HK-2 (cell line): Measurements from ENCODE around the gene MAPT.

Experiments
- DNase-seq: peaks from one replicate; pipeline ENCODE4 v3.0.0-alpha.2; 2018; ENCODE audit not compliant: unreplicated experiment

The MAPT gene

DNA sequence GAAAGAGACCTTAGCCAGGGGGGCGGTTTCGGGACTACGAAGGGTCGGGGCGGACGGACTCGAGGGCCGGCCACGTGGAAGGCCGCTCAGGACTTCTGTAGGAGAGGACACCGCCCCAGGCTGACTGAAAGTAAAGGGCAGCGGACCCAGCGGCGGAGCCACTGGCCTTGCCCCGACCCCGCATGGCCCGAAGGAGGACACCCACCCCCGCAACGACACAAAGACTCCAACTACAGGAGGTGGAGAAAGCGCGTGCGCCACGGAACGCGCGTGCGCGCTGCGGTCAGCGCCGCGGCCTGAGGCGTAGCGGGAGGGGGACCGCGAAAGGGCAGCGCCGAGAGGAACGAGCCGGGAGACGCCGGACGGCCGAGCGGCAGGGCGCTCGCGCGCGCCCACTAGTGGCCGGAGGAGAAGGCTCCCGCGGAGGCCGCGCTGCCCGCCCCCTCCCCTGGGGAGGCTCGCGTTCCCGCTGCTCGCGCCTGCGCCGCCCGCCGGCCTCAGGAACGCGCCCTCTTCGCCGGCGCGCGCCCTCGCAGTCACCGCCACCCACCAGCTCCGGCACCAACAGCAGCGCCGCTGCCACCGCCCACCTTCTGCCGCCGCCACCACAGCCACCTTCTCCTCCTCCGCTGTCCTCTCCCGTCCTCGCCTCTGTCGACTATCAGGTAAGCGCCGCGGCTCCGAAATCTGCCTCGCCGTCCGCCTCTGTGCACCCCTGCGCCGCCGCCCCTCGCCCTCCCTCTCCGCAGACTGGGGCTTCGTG, at the start of gene MAPT:
Gene MAPT (plus strand): TSS at position 533 of the 763 bp plus-strand sequence. CDS start 67,784 bp downstream, outside the sequence.
- peak; percentile 95 for DNase-seq

DNA sequence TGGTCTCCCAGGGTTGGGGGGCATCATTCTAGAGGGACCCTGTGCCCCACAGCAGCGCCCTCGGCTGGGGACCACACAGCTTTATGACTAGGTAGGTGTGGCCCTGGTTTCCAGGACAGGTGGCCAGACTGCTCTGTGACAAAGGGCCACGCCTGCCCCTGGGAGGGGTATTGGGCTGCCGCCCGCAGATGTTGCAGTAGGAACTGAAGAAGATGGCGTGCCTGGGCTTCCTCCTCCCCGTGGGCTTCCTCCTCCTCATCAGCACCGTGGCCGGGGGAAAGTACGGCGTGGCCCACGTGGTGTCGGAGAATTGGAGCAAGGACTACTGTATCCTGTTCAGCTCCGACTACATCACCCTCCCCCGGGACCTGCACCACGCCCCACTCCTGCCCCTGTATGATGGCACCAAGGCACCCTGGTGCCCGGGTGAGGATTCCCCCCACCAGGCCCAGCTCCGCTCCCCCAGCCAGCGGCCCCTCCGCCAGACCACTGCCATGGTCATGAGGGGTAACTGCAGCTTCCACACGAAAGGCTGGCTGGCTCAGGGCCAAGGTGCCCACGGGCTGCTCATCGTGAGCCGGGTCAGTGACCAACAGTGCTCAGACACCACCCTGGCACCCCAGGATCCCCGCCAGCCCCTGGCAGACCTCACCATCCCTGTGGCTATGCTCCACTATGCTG, 49.5 kb upstream of the MAPT start, which contains the start of gene SPPL2C:
Gene SPPL2C (plus strand): TSS at position 187 of the 681 bp plus-strand sequence. CDS start 26 bp downstream, at position 213.
- DNase-seq: no peak

DNA sequence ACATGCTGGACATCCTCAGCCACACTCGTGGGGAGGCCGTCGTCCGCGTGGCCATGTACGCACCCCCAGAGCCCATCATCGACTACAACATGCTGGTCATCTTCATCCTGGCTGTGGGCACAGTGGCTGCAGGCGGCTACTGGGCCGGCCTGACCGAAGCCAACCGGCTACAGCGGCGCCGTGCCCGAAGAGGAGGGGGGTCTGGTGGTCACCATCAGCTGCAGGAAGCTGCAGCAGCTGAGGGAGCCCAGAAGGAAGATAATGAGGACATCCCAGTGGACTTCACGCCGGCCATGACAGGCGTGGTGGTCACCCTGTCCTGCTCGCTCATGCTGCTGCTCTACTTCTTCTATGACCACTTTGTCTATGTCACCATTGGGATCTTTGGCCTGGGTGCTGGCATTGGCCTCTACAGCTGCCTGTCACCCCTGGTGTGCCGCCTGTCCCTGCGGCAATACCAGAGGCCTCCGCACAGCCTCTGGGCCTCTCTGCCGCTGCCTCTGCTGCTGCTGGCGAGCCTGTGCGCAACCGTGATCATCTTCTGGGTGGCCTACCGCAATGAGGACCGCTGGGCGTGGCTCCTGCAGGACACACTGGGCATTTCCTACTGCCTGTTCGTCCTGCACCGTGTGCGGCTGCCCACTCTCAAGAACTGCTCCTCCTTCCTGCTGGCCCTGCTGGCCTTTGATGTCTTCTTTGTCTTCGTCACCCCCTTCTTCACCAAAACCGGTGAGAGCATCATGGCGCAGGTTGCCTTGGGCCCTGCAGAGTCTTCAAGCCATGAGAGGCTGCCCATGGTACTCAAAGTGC, 48.8 kb upstream of the MAPT start:
- no peak for DNase-seq

DNA sequence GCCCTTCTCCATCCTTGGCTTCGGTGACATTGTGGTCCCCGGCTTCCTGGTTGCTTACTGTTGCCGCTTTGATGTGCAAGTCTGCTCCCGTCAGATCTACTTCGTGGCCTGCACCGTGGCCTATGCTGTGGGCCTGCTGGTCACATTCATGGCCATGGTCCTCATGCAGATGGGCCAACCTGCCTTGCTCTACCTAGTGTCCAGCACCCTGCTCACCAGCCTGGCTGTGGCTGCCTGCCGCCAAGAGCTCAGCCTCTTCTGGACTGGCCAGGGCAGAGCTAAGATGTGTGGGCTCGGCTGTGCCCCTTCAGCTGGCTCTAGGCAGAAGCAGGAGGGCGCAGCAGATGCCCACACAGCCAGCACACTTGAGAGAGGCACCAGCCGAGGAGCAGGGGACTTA, 48.1 kb upstream of the MAPT start:
- no peak for DNase-seq

DNA sequence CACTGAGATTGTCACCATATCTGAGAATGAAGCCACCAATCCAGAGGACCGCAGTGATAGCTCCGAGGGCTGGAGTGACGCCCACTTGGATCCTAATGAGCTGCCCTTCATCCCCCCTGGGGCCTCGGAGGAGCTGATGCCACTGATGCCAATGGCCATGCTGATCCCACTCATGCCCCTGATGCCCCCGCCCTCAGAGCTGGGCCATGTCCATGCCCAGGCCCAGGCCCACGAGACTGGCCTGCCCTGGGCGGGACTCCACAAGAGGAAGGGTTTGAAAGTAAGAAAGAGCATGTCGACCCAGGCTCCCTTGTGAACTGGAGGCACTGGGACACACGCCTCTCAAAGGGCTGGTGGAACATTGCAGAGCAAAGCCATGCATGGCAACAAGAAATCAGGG, 47.7 kb upstream of the MAPT start:
- DNase-seq: no peak

DNA sequence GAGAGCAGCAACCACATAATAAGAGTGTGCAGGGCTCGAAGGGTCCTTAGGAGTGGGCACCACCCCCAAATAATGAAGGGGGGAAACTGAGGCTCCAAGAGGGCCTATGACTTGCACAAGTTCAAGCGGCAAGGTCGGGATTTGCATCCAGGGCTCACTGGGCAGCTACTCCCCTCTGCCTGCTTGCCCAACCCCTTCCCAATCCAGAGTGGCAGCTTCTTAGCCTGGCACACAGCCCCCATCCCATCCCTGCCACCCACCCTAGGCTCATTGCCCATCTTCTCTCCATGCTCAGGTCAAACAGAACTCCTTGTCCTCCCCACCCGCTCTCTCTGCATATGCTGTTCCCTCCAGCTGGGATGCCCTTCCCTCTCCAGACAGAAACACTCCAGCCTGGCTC, 47.3 kb upstream of the MAPT start:
- DNase-seq: no peak

DNA sequence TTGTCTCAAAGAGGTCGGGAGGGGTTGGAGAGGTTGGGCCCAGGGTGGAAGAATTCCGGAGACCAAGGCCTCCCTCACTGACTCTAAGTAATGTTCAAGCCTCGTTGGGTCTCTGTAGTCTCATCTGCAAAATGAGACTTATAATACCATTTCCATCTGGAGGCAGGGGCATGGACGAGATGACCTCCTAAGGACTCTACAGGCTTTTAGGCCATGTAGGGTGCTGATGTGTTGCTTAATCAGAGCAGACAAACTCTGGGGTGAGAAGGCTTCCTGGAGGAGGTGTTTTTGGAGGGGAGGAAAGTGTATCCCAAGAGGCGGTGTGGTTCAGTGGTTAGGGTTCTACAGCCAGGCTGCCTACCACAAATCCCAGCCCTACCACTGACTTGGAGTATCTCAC, 46.6 kb upstream of the MAPT start:
- no peak for DNase-seq

DNA sequence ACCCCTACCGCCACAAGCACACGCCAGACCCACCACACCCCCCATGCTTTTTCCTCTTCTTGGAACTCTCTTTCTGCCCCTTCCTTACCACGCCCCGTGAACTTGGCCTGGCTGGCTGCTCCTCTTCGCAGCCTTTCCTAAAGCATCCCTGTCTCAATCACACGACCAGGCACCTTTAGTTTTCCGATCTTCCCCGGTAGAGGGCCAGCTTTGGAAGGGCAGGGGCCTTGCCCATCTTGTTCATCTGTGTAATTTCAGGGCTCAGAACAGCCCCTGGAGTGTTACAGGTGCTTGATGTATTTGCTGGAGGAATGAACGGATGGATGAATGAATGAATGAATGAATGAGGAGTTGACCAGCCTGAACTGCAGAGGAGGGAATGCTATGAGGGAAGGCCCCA, 45.9 kb upstream of the MAPT start:
- DNase-seq: no peak

DNA sequence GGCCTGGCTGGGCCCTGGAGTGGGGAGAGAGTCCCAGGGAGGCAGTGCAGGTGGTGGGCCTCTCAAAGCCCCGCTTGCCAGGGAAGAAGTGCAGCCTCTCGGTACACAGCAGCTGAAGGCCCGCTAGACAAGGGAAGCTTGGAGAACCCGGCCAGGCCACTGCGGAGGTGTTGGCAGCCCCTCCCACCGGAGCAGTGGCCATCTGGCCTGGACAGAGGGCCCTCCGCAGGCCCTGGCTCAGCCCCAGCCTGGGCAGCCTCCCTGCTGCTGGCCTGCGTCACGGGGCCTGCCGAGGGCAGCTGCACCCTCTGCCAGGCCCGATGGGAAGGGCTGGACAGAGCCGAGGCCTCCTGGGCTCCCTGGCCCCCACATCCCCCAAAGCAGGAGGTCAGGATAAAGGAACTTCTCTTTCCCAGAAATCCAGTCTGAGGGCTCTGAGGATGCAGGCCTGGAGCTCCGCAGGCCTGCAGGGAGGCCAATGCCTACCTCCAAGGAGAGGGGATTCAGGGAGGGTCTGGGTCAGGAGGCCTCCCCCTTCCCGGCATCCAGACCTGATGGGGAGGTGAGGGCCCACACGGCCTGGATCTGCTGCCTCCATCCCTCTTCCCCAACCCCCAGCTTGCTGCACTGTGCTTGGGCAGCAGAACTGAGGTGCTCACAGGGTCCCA, 45.4 kb upstream of the MAPT start:
- DNase-seq: no peak

DNA sequence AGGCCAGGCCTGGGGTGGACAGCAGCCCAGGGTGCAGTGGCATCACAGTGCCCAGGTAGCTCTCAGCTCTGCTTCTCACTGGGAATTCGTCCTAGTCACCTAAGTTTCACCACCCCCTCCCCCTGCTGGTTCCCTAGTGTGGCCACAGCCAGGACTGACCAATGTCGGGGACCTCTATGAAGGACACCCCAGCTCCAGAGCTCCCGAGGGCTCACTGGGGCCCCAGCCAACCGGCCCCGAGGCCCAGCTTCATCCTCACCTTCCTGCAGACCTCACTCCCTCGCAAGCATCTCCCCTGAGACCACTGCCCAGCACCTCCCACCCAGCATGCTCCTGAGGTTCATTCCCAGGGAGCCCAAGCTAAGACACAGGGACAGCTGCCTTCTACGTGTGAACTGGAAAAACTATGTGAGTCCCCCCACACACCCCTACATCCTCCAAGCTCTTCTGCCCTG, 44.8 kb upstream of the MAPT start:
- DNase-seq: no peak

DNA sequence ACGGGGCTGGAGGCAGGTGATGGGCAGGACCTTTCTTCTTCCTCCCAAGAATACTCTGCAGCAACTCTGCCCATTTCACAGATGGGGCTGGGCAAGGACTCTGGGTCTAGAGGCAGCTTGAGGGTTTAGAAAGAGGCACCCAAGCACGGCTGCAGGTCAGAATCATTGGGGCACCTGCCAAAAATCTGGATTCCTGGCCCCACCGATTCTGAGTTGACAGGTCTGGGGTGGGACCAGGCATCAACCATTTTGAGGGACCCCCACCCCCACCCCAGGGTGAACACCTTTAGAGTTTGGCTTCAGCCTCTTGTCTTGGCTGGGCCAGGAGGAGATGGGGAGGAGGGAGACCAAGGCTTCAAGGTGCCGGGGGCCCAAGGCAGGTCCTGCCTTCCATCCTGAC, 44.3 kb upstream of the MAPT start:
- DNase-seq: no peak

DNA sequence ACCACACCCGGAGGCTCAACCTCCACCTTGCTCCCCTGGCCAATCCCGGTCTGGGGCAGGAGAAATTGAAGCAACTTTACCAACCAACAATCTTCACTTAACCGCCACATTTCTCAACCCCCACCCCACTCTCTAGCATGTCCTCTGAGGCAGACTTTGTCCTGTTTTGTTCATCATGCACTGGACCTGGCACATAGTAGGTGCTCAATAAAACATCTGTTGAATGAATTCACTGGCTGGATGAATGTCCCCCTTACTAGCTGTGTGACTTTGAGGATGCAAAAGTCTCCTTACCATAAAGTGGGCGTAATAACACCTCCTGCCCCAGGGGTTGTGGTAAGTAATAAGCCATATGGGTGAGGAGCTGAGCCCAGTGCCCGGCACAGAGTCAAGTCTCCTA, 43.9 kb upstream of the MAPT start:
- no peak for DNase-seq

DNA sequence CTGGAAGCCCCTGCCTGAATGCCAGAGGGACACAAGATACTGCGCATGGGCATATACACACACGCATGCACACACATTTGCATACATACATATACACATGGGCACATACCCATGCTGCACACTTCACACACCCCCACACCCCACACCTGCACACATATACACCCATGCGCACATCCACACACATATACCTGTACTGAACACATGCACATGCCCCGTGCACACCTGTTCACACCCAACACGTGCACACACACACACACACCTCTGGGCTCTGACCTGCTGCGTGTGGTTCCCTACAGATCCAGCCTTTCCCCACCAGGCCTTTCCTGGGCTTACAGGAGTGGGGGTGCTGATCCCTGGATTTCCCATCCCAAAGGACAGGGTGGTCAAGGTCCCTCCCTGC, 43.3 kb upstream of the MAPT start:
- DNase-seq: no peak

DNA sequence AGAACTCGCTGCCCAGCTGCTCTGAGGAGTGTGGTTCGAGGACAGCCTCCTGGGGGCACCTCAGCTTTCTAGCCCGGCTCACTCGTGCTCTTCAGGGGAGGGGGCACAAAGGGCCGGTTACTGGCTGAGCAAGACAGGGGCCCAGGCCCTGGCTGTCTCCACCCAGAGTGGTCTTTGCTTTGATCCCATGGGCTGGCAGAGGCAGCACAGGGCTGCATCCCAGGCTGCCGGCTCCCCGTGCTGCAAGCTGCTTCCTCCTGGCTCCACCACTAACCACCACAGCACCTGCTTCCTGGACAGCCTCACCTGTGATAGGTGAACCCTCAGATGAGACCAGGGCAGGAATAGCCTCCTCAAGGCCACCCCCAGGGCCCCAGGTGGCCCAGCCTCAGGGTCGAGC, 42.9 kb upstream of the MAPT start:
- DNase-seq: no peak

DNA sequence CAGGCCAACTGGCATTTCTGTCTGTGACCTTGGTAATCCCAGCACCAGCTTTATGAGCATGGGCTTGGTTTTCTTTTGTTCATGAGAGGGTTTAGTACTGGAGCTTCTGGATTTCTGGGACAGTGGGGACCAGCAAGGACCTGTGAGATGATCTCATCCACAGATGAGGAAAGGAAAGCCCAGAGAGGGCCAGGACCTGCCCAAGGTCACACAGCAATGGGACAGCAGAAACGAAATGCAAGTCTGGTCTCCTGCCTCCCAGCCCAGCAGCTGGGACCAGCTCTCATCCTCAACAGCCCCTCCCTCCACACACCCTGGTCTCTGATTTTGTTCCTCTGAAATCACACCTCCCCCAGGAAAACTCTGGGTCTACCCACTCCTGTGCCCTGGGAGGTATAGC, 42.5 kb upstream of the MAPT start:
- no peak for DNase-seq

DNA sequence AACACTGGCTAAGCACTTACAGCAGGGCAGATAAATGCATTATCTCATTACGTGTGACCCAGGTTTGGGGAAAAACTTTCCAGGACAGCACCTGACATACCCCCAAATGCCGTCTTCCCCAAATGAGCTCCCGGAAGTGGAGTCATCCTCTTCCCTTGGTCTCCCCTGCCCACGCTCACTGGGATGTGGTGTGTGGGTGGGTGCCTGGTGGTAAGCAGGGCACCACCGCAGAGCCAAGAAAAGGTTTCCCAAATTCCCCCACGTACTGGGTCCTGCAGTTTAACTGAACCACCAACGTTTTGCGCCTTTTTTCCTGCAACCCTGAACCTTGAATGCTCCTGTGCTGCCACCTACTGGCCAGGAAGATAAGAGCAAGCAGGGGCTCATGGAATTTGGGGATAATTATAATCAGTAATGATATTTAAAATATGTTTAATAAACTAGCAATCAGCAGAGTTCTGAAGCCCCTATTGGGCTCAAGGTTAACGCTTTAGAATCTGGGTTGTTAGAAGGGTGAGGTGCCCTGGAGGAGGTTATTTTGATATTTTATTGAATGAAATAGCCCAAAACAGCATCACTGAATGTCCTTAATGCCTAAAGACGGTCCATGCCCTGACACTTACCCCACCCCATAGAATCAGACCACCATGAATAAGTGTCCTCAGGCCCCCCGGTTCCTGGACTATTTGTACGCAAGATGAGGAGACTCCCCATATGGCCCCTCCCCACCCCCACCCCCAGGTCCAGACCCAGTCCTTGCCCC, 41.6 kb upstream of the MAPT start:
- DNase-seq: peak; percentile 45

DNA sequence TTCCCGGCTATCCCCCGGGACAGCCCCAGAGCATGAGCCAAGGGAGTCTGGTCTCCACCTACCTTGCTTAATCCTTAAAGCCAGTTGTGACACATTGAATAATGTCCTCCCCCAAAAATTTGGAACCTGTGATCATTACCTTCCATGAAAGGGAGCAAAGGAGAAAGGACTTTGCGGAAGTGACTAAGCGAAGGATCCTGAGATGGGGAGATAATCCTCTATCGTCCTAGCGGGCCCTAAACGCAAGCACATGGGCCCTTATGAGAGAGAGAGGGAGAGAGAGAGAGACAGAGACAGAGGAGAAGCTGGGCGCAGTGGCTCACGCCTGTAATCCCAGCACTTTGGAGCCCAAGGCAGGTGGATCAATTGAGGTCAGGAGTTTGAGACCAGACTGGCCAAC, 40.1 kb upstream of the MAPT start:
- DNase-seq: no peak

DNA sequence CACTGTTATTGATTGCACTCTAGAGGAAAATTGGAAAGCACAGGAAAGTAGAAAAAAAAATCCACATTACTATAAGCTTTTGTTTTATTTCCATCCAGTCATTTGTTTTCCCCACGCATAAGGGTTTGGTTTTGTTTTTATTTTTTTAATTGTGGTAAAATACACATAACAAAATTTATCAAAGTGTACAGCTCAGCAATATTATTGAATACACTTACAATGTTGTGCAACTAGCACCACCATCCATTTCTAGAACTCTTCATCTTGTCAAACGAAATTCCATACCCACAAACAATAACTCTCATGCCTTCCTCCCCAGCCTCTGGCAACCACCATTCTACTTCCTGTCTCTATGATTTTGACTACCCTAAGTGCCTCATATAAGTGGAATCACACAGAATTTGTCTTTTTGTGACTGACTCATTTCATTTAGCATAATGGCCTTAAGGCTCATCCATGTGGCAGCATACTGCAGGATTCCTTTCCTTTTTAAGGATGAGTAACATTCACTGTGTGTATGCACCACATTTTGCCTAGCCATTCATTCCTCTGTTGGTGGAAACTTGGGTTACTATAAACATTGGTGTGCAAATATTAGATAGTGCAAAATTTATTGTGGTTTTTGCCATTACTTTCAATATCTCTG, 38.5 kb upstream of the MAPT start:
- no peak for DNase-seq

DNA sequence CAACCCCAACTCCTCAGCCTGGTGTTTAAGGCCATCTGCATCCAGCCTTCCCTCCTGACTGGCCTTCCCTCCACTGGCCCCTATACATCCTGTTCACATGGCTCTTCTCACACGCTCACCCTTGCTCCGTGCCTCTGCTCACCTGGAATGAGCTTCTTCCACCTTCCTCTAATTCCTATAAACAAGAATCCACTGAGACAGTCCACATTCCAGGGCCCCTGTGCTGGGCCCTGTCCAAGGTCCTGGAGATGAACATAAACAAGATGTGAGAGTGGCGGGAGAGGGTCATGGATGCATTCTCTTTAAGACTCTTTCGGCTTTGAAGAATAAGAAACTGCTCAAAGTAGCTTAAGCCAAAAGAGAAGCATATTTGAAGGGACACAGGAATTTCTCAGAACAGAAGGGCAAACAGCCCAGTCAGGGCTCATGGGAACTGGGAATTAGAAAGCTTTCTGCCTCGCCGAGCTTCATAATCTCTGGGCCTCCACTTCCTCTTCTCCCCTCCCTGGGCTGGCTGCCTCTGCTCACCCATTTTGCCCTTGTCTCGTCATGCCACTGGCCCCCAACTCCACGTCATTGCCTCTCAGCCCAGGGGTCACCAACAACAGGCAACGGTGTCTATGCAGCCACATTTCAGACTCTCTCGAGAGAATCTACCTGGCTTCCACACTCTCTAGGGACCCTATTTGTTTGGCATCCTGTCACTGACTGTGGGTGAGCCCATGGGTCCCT, 36.2 kb upstream of the MAPT start:
- DNase-seq: no peak

DNA sequence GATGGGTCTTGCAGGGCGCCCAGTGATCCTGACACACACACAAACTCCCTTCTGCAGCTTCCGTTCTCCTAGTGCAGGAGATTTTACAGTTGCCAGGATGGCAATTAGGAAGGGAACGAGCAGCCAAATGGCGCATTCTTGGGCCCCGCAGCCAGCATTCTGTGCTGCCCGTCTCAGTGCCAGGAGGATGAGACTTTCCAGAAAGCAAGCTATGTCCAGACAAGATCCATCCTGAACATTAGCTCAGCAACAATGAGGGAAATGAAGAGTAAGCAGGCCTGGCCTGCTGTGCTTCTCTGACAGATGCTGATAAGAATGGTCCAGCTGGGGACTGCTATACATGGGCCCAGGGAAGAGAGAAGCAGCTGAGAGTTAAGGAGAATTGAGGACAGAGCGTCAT, 33.2 kb upstream of the MAPT start:
- no peak for DNase-seq
